ENCODE results near the gene CIAO2B.
A peak's percentile ranks its signal among the peaks of the same experiment; 100 is the strongest.
"Not testable (repeated sequence)": the region's sequence is repeated elsewhere in the genome, so short reads cannot be mapped to it uniquely, and the experiment has no call there.

Gene CIAO2B

GRCh38 chr16:66898933-66899309 is 35.3 kb downstream of the CIAO2B start:
- no peak overlapping the region for H3K4ac ChIP-seq (ENCODE audit: low read depth, low read length)
- H3K56ac ChIP-seq (ENCODE audit: low read length) = no peak overlapping the region
- no peak overlapping the region for H3K4me3 ChIP-seq (ENCODE audit: low read length)
- H3K36me3 ChIP-seq (ENCODE audit: control insufficient read depth, insufficient read depth, low read length) = no peaks in the 10 kb centered on the region
- no peaks in the 10 kb centered on the region for H3K79me1 ChIP-seq (ENCODE audit: low read length)
- no peak overlapping the region for H2BK15ac ChIP-seq (replicated peaks; ENCODE audit: low read depth)
- no peak overlapping the region for H4K8ac ChIP-seq (ENCODE audit: low read depth, low read length)
- no peak overlapping the region for H3K23ac ChIP-seq (ENCODE audit: low read length)
- H2BK5ac ChIP-seq (ENCODE audit: low read length) = no peak overlapping the region
- WGBS (ENCODE audit: extremely low coverage, insufficient coverage, low lambda C conversion rate) = no CpG with 5 or more reads among the region's 2 CpGs
- no peak overlapping the region for H3K18ac ChIP-seq (ENCODE audit: low read length)
- no peak overlapping the region for H3K27ac ChIP-seq (ENCODE audit: low read depth, low read length)
- H3K9ac ChIP-seq (ENCODE audit: low read length) = no peak overlapping the region
- H2BK120ac ChIP-seq (ENCODE audit: low read depth, low read length) = no peak overlapping the region
- H2AK5ac ChIP-seq (ENCODE audit: low read length) = no peak overlapping the region
- H3K4me2 ChIP-seq (ENCODE audit: low read length) = no peak overlapping the region
- no peaks in the 10 kb centered on the region for H3K79me2 ChIP-seq (ENCODE audit: control insufficient read depth, insufficient read depth, low read length)
- no peaks in the 10 kb centered on the region for H3K27me3 ChIP-seq (ENCODE audit: insufficient read depth, low read length, poor library complexity)
- DNase-seq = no peak
- H4K5ac ChIP-seq (ENCODE audit: low read length) = no peak overlapping the region
- H3K4me1 ChIP-seq (ENCODE audit: control insufficient read depth, low read depth, low read length) = no peaks in the 10 kb centered on the region

- WGBS (ENCODE audit: extremely low coverage, insufficient coverage, low lambda C conversion rate) = no CpG with 5 or more reads among the region's 3 CpGs
- Histone ChIP-seq H3K4me1 (ENCODE audit: control insufficient read depth, low read depth, low read length) (no peaks in the 10 kb centered on the region), H4K8ac (ENCODE audit: low read depth, low read length) (no peak overlapping the region), H3K27ac (ENCODE audit: low read depth, low read length) (no peak overlapping the region), H2AK5ac (ENCODE audit: low read length) (no peak overlapping the region), H3K79me2 (ENCODE audit: control insufficient read depth, insufficient read depth, low read length) (no peaks in the 10 kb centered on the region), H3K4ac (ENCODE audit: low read depth, low read length) (no peak overlapping the region), H4K5ac (ENCODE audit: low read length) (no peak overlapping the region), H3K4me3 (ENCODE audit: low read length) (no peak overlapping the region), H3K79me1 (ENCODE audit: low read length) (no peaks in the 10 kb centered on the region), H3K27me3 (ENCODE audit: insufficient read depth, low read length, poor library complexity) (no peaks in the 10 kb centered on the region), H2BK5ac (ENCODE audit: low read length) (no peak overlapping the region), H3K4me2 (ENCODE audit: low read length) (no peak overlapping the region), H3K56ac (ENCODE audit: low read length) (no peak overlapping the region), H3K23ac (ENCODE audit: low read length) (no peak overlapping the region), H3K18ac (ENCODE audit: low read length) (no peak overlapping the region), H2BK120ac (ENCODE audit: low read depth, low read length) (no peak overlapping the region), H3K9ac (ENCODE audit: low read length) (no peak overlapping the region), H2BK15ac (replicated peaks; ENCODE audit: low read depth) (no peak overlapping the region), H3K36me3 (ENCODE audit: control insufficient read depth, insufficient read depth, low read length) (no peaks in the 10 kb centered on the region)
- DNase-seq = no peak
Measured at GRCh38 chr16:66898207-66898606, 36.0 kb downstream of the CIAO2B start.

- H3K56ac ChIP-seq (ENCODE audit: low read length); H3K79me1 ChIP-seq (ENCODE audit: low read length); H3K36me3 ChIP-seq (ENCODE audit: control insufficient read depth, insufficient read depth, low read length); H3K9ac ChIP-seq (ENCODE audit: low read length); H3K18ac ChIP-seq (ENCODE audit: low read length); H2BK120ac ChIP-seq (ENCODE audit: low read depth, low read length); H2AK5ac ChIP-seq (ENCODE audit: low read length); H4K8ac ChIP-seq (ENCODE audit: low read depth, low read length); H3K4me1 ChIP-seq (ENCODE audit: control insufficient read depth, low read depth, low read length); H2BK5ac ChIP-seq (ENCODE audit: low read length); H3K27me3 ChIP-seq (ENCODE audit: insufficient read depth, low read length, poor library complexity); H2BK15ac ChIP-seq (replicated peaks; ENCODE audit: low read depth); H3K23ac ChIP-seq (ENCODE audit: low read length); H3K79me2 ChIP-seq (ENCODE audit: control insufficient read depth, insufficient read depth, low read length); H3K4me2 ChIP-seq (ENCODE audit: low read length); H3K4ac ChIP-seq (ENCODE audit: low read depth, low read length); H3K4me3 ChIP-seq (ENCODE audit: low read length); H3K27ac ChIP-seq (ENCODE audit: low read depth, low read length); H4K5ac ChIP-seq (ENCODE audit: low read length); DNase-seq: not testable (repeated sequence)
- no CpG with 5 or more reads among the region's 5 CpGs for WGBS (ENCODE audit: extremely low coverage, insufficient coverage, low lambda C conversion rate)
Measured at GRCh38 chr16:66896682-66897081, 37.5 kb downstream of the CIAO2B start.

- Histone ChIP-seq H2AK5ac (ENCODE audit: low read length) (no peak overlapping the region), H3K18ac (ENCODE audit: low read length) (no peak overlapping the region), H4K5ac (ENCODE audit: low read length) (no peak overlapping the region), H3K27me3 (ENCODE audit: insufficient read depth, low read length, poor library complexity) (no peaks in the 10 kb centered on the region), H3K4me3 (ENCODE audit: low read length) (no peak overlapping the region), H3K79me2 (ENCODE audit: control insufficient read depth, insufficient read depth, low read length) (no peaks in the 10 kb centered on the region), H3K23ac (ENCODE audit: low read length) (no peak overlapping the region), H4K8ac (ENCODE audit: low read depth, low read length) (no peak overlapping the region), H2BK120ac (ENCODE audit: low read depth, low read length) (no peak overlapping the region), H2BK5ac (ENCODE audit: low read length) (no peak overlapping the region), H3K36me3 (ENCODE audit: control insufficient read depth, insufficient read depth, low read length) (no peaks in the 10 kb centered on the region), H3K4me2 (ENCODE audit: low read length) (no peak overlapping the region), H3K56ac (ENCODE audit: low read length) (no peak overlapping the region), H3K27ac (ENCODE audit: low read depth, low read length) (no peak overlapping the region), H2BK15ac (replicated peaks; ENCODE audit: low read depth) (no peak overlapping the region), H3K79me1 (ENCODE audit: low read length) (no peaks in the 10 kb centered on the region), H3K4me1 (ENCODE audit: control insufficient read depth, low read depth, low read length) (no peaks in the 10 kb centered on the region), H3K9ac (ENCODE audit: low read length) (no peak overlapping the region), H3K4ac (ENCODE audit: low read depth, low read length) (no peak overlapping the region)
- no CpG with 5 or more reads among the region's 3 CpGs for WGBS (ENCODE audit: extremely low coverage, insufficient coverage, low lambda C conversion rate)
- no peak for DNase-seq
Measured at GRCh38 chr16:66895999-66896398, 38.2 kb downstream of the CIAO2B start.

- Histone ChIP-seq H3K9ac (ENCODE audit: low read length) (no peak overlapping the region), H3K18ac (ENCODE audit: low read length) (no peak overlapping the region), H3K36me3 (ENCODE audit: control insufficient read depth, insufficient read depth, low read length) (no peaks in the 10 kb centered on the region), H2BK120ac (ENCODE audit: low read depth, low read length) (no peak overlapping the region), H3K79me2 (ENCODE audit: control insufficient read depth, insufficient read depth, low read length) (no peaks in the 10 kb centered on the region), H3K4me3 (ENCODE audit: low read length) (no peak overlapping the region), H4K8ac (ENCODE audit: low read depth, low read length) (no peak overlapping the region), H2AK5ac (ENCODE audit: low read length) (no peak overlapping the region), H3K4ac (ENCODE audit: low read depth, low read length) (no peak overlapping the region), H3K79me1 (ENCODE audit: low read length) (no peaks in the 10 kb centered on the region), H4K5ac (ENCODE audit: low read length) (no peak overlapping the region), H3K27ac (ENCODE audit: low read depth, low read length) (no peak overlapping the region), H2BK15ac (replicated peaks; ENCODE audit: low read depth) (no peak overlapping the region), H3K27me3 (ENCODE audit: insufficient read depth, low read length, poor library complexity) (no peaks in the 10 kb centered on the region), H3K56ac (ENCODE audit: low read length) (no peak overlapping the region), H3K4me1 (ENCODE audit: control insufficient read depth, low read depth, low read length) (no peaks in the 10 kb centered on the region), H3K23ac (ENCODE audit: low read length) (no peak overlapping the region), H3K4me2 (ENCODE audit: low read length) (no peak overlapping the region), H2BK5ac (ENCODE audit: low read length) (no peak overlapping the region)
- no peak for DNase-seq
- WGBS (ENCODE audit: extremely low coverage, insufficient coverage, low lambda C conversion rate) = no CpG with 5 or more reads among the region's 5 CpGs
Measured at GRCh38 chr16:66895689-66895979, 38.6 kb downstream of the CIAO2B start.

- no peaks in the 10 kb centered on the region for H3K4me1 ChIP-seq (ENCODE audit: control insufficient read depth, low read depth, low read length)
- no peaks in the 10 kb centered on the region for H3K79me2 ChIP-seq (ENCODE audit: control insufficient read depth, insufficient read depth, low read length)
- no peak overlapping the region for H4K5ac ChIP-seq (ENCODE audit: low read length)
- no peak overlapping the region for H3K56ac ChIP-seq (ENCODE audit: low read length)
- no peak overlapping the region for H2BK15ac ChIP-seq (replicated peaks; ENCODE audit: low read depth)
- no peaks in the 10 kb centered on the region for H3K36me3 ChIP-seq (ENCODE audit: control insufficient read depth, insufficient read depth, low read length)
- H2BK5ac ChIP-seq (ENCODE audit: low read length) = no peak overlapping the region
- H2BK120ac ChIP-seq (ENCODE audit: low read depth, low read length) = no peak overlapping the region
- peak; percentile 76 for DNase-seq
- H3K27me3 ChIP-seq (ENCODE audit: insufficient read depth, low read length, poor library complexity) = no peaks in the 10 kb centered on the region
- H3K4me3 ChIP-seq (ENCODE audit: low read length) = no peak overlapping the region
- H3K79me1 ChIP-seq (ENCODE audit: low read length) = no peaks in the 10 kb centered on the region
- no peak overlapping the region for H4K8ac ChIP-seq (ENCODE audit: low read depth, low read length)
- H3K9ac ChIP-seq (ENCODE audit: low read length) = no peak overlapping the region
- H3K23ac ChIP-seq (ENCODE audit: low read length) = no peak overlapping the region
- H3K4ac ChIP-seq (ENCODE audit: low read depth, low read length) = no peak overlapping the region
- H3K18ac ChIP-seq (ENCODE audit: low read length) = no peak overlapping the region
- no CpG with 5 or more reads among the region's 11 CpGs for WGBS (ENCODE audit: extremely low coverage, insufficient coverage, low lambda C conversion rate)
- no peak overlapping the region for H3K4me2 ChIP-seq (ENCODE audit: low read length)
- no peak overlapping the region for H2AK5ac ChIP-seq (ENCODE audit: low read length)
- no peak overlapping the region for H3K27ac ChIP-seq (ENCODE audit: low read depth, low read length)
Measured at GRCh38 chr16:66894948-66895688, 39.1 kb downstream of the CIAO2B start.

All from mesendoderm (in vitro differentiated cells).